ENCODE results near the gene DNAJC17.
A peak's percentile ranks its signal among the peaks of the same experiment; 100 is the strongest.

Gene DNAJC17

DNA sequence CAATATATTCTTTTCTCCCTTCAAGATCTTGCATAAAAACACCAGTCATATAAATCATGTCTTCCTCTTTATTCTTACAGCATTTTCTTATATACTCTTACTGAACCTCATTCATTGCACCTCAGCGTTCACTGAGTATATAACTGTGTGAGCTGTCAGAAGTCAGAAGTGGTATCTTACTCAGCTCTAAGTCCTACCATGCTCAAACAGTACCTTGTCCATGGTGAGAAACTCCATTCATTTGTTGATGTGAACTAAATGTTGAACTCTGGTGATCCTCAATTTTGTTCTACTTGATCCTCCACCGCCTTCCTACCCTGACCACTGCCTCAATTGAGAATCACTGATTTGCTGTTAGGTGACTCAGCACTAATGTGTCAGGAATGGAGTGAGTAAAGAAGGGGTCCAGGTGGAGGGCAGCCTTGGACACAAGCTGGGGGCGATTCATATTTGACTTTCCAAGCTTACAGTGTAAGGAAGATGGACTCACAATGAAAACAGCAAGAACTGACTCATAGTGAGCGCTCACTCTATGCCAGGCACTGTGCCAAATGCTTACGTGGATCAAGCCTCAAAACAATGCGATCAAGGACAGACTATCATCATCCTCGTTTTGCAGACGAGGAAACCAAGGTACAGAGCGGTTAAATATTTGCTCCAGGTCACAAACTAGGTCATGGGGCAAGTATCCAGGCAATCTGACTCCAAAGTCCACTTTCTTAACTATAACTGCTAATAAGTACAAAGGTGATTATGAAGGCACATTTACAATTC, 13.9 kb downstream of the DNAJC17 start:
- TF ChIP-seq, protein P1, sequence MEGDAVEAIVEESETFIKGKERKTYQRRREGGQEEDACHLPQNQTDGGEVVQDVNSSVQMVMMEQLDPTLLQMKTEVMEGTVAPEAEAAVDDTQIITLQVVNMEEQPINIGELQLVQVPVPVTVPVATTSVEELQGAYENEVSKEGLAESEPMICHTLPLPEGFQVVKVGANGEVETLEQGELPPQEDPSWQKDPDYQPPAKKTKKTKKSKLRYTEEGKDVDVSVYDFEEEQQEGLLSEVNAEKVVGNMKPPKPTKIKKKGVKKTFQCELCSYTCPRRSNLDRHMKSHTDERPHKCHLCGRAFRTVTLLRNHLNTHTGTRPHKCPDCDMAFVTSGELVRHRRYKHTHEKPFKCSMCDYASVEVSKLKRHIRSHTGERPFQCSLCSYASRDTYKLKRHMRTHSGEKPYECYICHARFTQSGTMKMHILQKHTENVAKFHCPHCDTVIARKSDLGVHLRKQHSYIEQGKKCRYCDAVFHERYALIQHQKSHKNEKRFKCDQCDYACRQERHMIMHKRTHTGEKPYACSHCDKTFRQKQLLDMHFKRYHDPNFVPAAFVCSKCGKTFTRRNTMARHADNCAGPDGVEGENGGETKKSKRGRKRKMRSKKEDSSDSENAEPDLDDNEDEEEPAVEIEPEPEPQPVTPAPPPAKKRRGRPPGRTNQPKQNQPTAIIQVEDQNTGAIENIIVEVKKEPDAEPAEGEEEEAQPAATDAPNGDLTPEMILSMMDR (IDR thresholded peaks at IDR 0.05; ENCODE audit: insufficient read depth, low read depth, low read length, missing control alignments) = no peak
- no peak overlapping the region for H3K4me3 ChIP-seq (ENCODE audit: low read depth, low read length)
- DNase-seq (ENCODE audit: low read depth) = peak; percentile 24

DNA sequence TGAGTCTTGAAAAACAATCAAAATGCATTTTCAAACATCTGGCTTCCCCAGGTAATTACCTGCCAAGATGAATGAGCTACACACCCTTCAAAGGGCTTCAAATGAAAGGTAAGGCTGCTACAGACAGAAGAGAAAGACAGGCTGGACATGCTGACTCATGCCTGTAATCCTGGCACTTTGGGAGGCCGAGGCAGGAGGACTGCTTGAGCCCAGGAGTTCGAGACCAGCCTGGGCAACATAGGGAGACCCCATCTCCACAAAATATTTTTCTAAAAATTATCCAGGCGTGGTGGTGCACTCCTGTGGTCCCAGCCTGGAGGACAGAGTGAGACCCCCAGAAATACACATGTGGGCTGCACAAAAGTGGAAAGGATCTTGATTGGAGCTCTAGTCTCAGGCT, 14.9 kb downstream of the DNAJC17 start:
- no peak overlapping the region for H3K4me3 ChIP-seq (ENCODE audit: low read depth, low read length)
- no peak for DNase-seq (ENCODE audit: low read depth)
- TF ChIP-seq, protein P1 (IDR thresholded peaks at IDR 0.05; ENCODE audit: insufficient read depth, low read depth, low read length, missing control alignments) = no peak

DNA sequence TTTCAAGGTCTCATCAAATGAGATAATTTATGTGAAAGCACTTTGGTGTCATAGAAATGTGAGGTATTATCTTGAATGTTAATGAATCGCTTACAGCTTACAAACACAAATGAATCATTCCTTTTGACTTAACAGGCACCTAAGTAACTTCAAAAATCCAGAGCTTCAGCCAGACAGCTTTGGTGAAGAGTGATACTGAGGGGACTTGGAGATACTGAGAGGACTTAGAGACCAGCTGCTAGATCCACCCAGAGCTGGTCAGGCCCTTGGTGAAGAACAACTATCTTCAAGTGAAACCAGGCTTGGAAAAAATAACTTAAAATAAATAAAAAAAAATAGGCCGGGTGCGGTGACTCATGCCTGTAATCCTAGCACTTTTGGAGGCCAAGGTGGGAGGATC, 16.6 kb downstream of the DNAJC17 start:
- TF ChIP-seq, protein P1 (IDR thresholded peaks at IDR 0.05; ENCODE audit: insufficient read depth, low read depth, low read length, missing control alignments) = no peak
- no peak overlapping the region for H3K4me3 ChIP-seq (ENCODE audit: low read depth, low read length)
- DNase-seq (ENCODE audit: low read depth) = no peak

DNA sequence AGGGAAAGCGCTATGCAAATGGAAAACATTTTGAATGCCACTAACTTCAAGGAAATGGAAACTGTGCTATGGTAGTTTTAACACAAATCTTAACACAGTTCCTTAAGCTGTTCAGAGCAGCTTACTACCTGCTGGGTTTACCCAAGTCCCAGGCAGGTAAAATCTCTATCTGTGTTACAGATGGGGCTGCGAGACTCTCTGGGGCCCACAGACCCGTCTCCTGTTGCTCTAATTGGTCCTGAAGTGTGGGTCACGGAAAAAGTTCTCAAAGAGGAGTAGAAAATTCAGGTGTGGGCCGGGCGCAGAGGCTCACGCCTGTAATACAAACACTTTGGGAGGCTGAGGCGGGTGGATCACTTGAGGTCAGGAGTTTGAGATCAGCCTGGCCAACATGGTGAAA, 17.3 kb downstream of the DNAJC17 start:
- no peak for DNase-seq (ENCODE audit: low read depth)
- no peak overlapping the region for H3K4me3 ChIP-seq (ENCODE audit: low read depth, low read length)
- TF ChIP-seq, protein P1 (IDR thresholded peaks at IDR 0.05; ENCODE audit: insufficient read depth, low read depth, low read length, missing control alignments) = no peak

DNA sequence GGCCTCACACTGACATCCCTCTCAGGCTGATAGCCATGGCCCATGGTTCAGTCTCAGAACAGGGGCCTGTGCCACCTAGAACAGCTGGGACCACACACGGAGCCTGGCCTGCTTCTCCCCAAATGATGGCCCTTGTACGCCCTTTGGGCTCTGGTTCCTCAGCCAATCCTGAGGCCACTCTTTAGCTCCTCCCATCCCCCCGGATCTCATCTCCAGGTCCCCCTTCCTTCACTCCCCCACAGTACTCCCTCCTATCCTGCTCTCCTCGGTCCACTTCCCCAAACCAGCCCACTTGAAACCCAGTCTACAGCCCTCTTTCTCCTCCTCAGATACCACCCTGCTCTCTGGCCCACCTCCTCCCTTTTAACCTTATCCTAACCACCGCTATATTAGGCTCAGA, 18.2 kb downstream of the DNAJC17 start:
- TF ChIP-seq, protein P1 (IDR thresholded peaks at IDR 0.05; ENCODE audit: insufficient read depth, low read depth, low read length, missing control alignments) = no peak
- no peak for DNase-seq (ENCODE audit: low read depth)
- H3K4me3 ChIP-seq (ENCODE audit: low read depth, low read length) = no peak overlapping the region

DNA sequence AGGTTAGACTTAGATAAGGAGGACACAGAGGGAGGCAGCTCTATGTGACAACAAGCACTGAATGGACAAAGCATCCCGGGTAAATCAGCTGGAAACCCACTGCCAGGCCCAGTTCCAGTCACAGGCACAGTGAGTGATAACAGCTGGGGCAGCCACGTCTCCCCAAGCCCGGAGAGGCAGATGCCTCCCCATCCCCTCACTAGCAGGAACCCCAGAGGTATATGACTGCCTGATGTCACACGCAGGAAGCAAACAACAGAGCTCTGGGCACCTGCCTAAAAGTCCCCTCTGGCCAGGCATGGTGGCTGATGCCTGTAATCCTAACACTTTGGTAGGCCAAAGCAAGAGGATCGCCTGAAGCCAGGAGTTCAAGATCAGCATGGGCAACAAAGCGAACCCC, 19.3 kb downstream of the DNAJC17 start:
- no peak overlapping the region for H3K4me3 ChIP-seq (ENCODE audit: low read depth, low read length)
- TF ChIP-seq, protein P1 (IDR thresholded peaks at IDR 0.05; ENCODE audit: insufficient read depth, low read depth, low read length, missing control alignments) = no peak
- DNase-seq (ENCODE audit: low read depth) = no peak

DNA sequence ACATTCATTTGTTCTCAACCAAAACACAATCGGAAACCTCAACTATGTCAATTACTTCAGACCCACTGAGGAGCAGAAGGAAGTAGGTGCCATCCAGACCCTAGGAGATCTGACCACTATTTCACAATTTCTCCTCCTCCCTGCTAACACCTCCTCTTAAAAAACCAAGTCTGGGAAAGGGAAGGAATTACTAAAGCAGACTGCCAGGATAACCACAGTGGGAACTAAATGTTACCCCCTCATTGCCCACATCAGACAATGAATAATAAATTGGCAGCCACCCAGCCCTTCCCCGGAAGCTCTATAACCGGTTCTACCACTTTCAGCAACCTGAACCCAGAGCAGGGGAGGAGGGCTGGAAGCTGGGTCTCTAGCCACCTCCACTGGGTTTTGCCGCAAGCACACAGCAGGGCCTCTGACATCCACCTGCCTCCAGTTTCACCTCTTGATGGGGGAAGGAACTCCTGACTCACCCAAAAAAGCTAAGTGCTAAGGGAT, 19.9 kb downstream of the DNAJC17 start:
- H3K4me3 ChIP-seq (ENCODE audit: low read depth, low read length) = no peak overlapping the region
- no peak for DNase-seq (ENCODE audit: low read depth)
- TF ChIP-seq, protein P1 (IDR thresholded peaks at IDR 0.05; ENCODE audit: insufficient read depth, low read depth, low read length, missing control alignments) = no peak

Measured in GM12865 (cell line).